HepG2 (cell line): ENCODE measurements around the gene AMOT.

Experiments
- ESRRA ChIP-seq: sonication (generic); formaldehyde crosslinking; IDR thresholded peaks from 2 replicates; pipeline ENCODE4 v1.5.1; 2020; ENCODE audit warnings: mild to moderate bottlenecking, low read depth, missing genetic modification reagents
- MEF2D ChIP-seq: sonication (generic); formaldehyde crosslinking; IDR thresholded peaks from 2 replicates; pipeline ENCODE4 v1.5.1; 2020; ENCODE audit warnings: mild to moderate bottlenecking, missing genetic modification reagents
- NBN ChIP-seq: fragments of 450-650 bp; conservative IDR thresholded peaks from 2 replicates; pipeline ENCODE4 v1.6.1; 2017
- POLR2AphosphoS5 ChIP-seq: IDR thresholded peaks from 2 replicates; pipeline ENCODE4 v1.6.1; 2012; ENCODE audit warnings: low read depth, low read length
- SALL2 ChIP-seq: sonication (generic); formaldehyde crosslinking; IDR thresholded peaks from 2 replicates; pipeline ENCODE4 v1.8.1; 2023; ENCODE audit warnings: mild to moderate bottlenecking, missing genetic modification reagents, inconsistent platforms
- ZFP41 ChIP-seq: sonication (generic); formaldehyde crosslinking; IDR thresholded peaks from 2 replicates; pipeline ENCODE4 v1.4.0; 2020; ENCODE audit warnings: mild to moderate bottlenecking, missing genetic modification reagents, borderline replicate concordance
- ZNF121 ChIP-seq: sonication (generic); formaldehyde crosslinking; IDR thresholded peaks from 2 replicates; pipeline ENCODE4 v1.5.0; 2020; ENCODE audit warnings: mild to moderate bottlenecking, missing genetic modification reagents
- TF ChIP-seq, protein P1 (sequence below): sonication (generic); formaldehyde crosslinking; IDR thresholded peaks from 2 replicates; pipeline ENCODE4 v1.5.1; 2020; ENCODE audit warnings: mild to moderate bottlenecking, missing genetic modification reagents

GRCh38 chrX:112849016-112849415 lies 8.4 kb upstream of the AMOT start:
- TF ChIP-seq ZFP41 (CRISPR knock-in tag) (no peak), MEF2D (CRISPR knock-in tag) (no peak), POLR2AphosphoS5 (no peak), ESRRA (CRISPR knock-in tag) (no peak), ZNF121 (CRISPR knock-in tag) (no peak), NBN (no peak), SALL2 (no peak)
- TF ChIP-seq, protein P1, sequence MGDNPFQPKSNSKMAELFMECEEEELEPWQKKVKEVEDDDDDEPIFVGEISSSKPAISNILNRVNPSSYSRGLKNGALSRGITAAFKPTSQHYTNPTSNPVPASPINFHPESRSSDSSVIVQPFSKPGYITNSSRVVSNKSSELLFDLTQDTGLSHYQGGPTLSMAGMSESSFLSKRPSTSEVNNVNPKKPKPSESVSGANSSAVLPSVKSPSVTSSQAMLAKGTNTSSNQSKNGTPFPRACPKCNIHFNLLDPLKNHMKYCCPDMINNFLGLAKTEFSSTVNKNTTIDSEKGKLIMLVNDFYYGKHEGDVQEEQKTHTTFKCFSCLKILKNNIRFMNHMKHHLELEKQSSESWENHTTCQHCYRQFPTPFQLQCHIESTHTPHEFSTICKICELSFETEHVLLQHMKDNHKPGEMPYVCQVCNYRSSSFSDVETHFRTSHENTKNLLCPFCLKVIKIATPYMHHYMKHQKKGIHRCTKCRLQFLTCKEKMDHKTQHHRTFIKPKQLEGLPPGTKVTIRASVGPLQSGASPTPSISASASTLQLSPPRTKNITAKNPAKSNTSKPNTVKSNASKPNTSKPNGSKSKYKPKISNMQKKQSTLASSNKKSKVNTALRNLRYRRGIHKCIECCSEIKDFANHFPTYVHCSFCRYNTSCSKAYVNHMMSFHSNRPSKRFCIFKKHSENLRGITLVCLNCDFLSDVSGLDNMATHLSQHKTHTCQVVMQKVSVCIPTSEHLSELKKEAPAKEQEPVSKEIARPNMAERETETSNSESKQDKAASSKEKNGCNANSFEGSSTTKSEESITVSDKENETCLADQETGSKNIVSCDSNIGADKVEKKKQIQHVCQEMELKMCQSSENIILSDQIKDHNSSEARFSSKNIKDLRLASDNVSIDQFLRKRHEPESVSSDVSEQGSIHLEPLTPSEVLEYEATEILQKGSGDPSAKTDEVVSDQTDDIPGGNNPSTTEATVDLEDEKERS (CRISPR knock-in tag): no peak
